Hypothalamus (tissue), 51 donors: ENCODE results near the gene PRRG3.

Experiments used
- DNase-seq, 51 donors: peaks; one replicate each; lab custom pipeline; 2025; lab: John Stamatoyannopoulos, UW

PRRG3 gene

DNA sequence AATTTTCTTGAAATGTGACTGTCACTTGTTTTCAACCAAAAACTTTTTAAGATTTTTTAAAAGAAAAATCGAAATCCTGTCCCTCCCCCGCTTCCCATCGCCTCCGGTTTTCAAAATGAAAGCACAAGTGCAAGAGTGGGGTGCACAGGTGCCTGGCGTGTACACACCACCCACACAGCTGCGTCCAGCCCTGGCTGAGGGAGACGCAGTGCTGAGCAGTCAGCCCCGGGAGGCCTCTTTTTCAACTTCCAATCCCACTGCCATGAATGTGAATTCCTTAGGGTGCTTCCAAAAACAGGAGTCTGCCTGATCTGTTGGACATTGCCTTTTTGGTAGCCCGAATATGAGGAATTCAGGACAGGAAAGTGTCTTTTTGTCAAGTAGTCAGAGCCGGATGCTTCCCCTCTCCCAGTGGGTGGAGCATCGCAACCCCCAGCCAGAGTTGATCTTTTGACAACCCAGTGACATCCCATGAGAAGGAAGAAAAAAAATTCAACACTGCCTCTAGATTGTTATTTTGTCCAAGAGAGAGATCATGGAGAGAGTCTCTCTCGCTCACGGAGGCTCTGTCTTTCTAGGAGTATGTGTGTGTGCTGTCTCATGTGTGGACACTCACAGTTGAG, 8.9 kb downstream of the PRRG3 start:
- DNase-seq: no peak

DNA sequence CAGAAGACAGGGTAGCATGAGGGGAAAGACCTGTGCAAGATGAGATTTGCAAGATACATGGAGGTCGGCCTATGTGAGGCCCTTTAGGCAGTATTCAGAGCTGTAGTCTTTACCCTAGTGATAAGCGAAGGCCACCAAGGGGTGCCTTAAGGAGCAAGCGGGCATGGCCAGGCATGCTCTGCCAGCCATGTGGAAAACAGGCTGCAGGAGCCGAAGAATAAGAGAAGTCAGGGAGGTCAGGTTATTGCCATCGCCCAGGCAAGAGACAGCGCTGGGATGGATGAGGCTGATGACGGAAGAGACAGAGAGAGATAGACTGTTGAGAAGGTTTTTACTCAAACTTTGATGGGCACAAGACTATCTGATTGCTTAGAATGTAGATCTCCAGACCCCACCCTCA, 13.6 kb downstream of the PRRG3 start:
- DNase-seq: no peak

DNA sequence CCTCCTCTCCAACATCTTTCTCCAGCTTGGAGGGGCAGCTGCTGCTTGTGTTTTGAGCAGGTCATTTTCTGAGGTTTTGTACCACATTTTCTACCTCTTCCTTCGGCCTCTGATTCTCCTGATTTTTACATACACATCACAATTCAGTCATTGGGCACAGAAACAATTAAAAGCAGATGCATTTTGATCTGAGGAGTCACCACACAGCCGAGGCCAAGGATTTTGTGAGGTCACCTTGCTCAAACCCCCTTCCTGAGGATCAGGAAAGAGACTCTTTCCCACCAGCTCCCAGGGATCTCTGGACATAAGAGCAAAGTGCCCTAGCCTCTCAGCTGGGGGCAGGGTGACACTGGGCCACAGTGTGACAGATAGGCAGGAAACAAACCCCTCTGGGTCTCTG, 15.2 kb downstream of the PRRG3 start:
- DNase-seq: no peak

DNA sequence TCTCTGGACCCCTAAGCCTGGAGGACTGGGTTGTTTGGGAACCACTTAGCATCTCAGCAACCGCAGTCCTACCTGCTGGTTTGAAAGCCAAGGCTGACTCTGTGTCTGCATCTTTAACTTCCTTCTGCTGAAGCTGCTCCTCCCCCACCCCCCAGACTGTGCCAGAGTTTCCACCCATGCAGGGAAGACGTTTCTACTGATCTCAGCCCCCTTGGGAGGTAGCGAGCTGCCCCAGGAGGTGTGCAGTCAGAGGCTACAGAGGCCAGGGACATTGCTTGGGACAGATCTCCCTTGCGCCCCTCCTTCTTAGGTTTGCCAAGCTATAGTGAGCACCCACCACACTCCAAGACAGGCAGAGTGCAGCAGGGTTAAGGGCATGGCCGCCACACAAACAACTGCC, 15.9 kb downstream of the PRRG3 start:
- DNase-seq: no peak

DNA sequence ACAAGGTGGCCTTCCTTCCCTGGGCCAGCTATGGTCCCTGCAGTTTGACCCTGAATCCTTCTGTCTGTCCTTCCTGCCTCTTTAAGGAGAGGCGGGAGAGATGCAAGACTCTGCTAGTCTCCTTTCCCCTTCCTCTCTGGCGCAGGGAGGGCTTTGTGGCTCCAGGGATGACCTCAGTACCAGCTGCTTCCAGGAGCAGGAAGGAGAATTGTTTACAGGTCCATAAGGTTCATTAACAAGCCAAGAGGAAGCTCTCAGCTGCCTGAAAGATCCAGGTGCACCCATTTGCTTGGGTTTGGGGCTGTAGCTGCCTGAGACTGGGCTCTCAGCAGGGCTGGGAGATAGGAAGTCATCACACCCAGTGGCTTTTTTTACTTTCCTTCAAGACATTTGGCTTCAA, 16.5 kb downstream of the PRRG3 start:
- no peak for DNase-seq

DNA sequence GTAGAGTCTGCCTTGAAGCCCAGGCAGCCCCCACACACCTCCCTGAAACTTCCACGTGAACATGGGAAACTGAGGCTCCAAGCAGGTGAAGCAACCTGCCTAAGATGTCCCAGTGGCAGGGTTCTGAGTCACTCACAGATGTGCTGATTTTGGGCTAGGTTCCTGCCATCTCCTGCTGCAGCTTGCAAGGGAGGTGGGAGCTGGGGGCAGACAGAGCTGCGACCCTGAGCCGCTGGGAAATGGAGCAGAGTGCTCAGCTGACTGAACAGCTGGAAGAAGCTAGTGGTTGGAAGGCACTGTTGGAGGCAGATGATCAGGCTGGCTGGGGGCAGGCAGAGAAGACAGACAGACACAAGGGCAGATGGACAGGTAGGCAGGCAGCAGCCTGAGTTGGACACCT, 17.0 kb downstream of the PRRG3 start:
- no peak for DNase-seq

DNA sequence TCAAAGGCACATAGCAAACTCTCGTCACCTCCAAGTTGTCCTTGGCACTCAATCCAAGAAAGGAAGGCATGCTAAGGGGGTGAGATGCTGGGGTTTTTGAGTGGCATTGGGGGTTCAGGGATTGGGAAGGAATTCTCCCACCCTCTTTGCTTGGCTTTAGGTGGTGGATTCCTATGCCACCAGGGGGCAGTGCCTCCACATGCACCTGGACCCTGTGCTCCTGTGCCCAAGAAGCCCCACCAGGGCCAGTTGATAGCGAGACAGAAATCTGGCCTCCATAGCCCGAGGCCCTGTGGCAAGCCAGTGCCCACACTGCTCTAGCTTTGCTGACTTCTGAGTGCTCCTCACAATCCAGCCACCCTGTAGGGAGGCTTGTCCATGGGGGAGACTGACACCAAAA, 18.6 kb downstream of the PRRG3 start:
- no peak for DNase-seq

DNA sequence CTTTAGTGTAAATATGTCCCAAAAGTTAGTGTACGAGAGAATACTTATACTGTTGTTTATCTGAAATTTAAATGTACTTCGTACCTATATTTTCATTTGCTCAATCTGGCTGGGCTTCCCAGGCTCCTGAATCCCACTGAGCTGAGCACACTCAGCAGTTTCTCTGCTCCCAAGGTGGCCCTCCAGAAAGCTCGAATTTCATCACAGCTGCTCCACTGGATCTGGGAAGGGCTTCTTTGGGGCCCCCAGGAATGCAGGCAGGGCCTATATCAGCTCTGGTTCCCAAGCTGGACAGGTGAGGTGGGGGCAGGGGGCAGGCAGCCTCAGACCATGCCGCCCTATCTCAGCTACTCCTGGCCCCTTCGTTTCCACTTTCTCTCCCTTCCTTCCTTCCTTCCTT, 19.1 kb downstream of the PRRG3 start:
- DNase-seq: no peak

DNA sequence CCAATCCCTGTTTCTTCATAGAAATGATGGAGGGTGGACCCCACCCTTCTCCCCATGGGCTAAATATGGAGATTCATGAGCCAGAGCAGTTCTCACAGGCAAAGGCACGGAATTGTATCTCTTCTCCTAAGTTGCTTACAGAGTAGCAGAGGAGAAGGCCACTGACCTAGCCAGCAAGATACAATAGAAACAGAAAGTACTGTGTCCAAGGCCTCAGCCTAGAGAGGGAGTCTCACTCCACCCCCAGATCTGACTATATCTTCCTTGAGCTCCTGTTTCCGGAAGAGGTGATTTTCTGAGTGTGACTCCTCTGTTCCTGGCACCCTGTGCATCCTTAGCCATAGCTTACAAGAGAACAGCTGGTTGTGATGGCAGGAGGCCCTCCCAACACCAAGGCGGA, 20.5 kb downstream of the PRRG3 start, which contains the start of gene FATE1:
FATE1 (plus strand) TSS at position 284 of the 400 bp plus-strand sequence; CDS start at position 369, 85 bp downstream.
- no peak for DNase-seq

DNA sequence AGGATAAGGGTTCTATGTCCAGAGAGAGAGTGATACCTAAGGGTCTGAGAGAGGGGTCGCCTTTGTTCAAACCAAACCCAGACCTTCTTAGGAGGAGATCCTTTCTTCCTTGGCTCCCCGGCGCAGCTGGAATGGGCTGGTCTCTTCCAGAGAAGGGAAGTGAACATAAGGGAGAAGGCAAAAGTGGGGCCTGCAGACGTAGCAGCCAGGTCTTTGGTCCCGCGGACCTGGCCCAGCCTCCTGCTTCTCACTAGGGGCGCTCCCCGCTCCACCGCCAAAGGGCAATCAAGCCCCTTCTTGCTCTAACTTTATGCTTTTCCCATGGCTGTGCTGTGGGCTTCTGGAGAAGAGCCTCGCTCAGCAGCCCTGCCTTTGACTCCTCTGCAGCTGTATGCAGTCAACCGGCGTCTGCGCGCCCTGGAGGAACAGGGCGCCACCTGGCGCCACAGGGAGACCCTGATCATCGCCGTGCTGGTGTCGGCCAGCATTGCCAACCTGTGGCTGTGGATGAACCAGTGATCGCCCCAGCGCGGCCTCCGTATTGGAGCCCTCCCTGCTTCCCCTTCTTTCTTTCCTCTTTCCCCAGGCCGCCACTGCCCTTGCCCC, 27.1 kb downstream of the PRRG3 start:
- peak in 1 of 51 donors; percentile 3 for DNase-seq

DNA sequence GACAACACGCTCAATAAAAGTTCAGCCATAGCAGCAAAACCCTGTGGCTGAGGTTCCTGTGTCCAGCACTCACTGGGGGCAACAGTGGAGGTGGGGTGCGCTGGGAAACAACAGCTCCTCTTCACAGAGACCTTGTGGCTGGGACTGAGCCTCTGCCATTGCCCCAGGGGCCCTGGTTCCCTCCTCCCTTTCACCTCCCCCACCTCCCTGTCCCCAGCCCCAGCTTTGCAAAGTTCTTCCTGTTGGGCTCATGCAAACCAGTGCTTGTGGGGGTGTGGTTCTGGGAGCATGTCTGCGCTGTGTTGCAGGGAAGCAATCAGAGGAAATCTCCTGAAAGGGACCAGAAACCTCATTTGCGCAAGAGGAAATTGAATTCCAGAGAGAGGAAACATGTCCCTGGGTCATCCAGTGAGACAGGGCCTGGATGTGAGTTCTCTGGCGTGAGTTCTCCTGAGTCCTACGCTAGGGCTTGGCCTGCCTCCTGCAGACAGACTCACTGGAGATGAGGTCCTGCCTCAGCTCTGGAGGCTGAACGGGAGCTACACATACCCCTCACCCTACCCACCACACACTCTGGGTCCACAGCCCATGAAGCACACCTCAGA, 28.0 kb downstream of the PRRG3 start:
- no peak for DNase-seq

DNA sequence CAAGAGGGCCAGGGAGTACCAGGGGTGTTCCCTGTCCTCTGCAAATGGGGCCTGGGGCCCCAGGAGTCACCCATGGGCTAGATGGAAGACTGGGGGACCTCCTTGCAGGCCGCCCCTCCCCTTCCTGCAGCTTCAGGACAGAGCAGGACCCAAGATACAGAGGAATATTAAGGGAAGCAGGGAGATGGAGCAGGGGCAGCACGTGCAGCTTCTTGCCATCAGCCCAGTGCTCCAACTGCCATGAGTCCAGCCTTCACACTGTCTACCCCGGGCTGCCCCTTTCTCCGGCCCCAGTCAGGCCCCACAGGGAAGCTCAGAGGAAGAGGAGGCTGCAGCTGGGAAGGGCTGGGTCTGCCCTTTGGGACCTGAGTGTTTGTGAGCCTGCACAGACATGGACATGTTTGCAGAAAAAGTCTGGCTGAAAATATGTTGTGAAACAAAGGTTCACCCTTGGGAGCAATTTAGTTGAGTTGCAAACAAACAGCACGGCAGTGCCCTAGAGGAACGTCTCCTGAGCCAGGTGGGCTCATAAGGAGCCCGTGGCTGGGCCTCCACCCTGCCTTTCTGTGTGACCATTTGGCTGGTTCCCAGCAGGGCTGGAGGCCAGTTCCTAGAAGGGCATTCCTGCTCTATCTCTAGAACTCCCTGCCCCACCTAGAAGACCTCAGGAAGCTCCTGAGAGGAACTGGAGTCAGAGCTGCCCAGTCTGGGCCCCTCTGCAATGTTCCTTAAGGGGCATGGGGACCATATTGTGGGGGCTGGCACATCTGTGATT, 29.5 kb downstream of the PRRG3 start:
- no peak for DNase-seq

DNA sequence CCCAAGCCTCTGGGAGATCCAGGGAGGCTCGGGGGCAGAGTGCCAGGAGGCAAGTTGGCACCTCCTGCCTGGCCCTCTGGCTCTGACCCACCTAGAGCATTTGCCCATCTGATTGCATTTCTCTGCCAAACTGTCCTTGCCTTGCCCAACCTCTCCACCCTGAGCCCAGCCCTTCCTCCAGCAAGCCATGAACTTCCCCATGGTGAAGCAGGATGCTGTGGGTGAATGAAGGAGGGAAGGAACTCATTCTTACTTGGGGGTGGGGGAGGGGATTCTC, 30.0 kb downstream of the PRRG3 start:
- DNase-seq: no peak

DNA sequence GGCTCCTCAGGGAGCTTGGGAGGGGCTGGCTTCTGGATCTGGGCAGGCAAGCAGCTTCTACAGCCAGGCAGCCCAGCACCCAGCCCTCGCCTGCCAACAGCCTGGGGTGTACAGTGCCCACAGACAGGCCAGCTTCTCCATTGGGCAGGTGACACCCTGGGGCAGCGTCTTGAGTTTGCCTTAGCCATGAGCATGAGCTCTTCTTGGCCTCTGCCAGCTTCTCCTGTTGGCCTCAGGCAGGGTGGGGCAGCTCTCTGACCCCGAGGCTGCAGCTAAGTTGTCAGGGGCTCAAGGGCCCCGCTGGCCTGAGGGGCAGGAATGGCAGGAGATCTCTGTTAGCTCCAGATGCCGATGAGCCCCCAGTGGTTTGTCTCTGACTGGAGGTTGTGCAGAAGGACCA, 31.5 kb downstream of the PRRG3 start:
- DNase-seq: no peak

DNA sequence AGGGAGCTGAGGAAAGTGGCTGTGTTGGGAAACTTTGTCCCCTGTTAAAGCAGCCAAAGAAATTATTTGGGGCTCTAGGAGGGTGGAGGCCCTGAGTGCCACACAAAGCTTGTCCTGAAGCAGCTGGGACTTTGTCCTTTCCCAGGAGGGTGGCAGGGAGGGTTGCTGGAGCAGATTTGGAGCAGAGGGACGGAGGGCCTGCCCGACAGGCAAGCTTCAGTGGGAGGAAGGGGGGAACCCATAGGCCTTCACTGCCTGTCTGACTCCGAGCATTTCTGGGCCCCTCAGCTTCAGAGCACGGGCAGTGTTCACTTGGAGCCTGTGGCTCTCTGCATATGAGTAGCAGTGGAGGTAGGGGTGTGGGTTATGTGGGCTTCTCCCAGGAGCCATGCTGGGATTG, 32.1 kb downstream of the PRRG3 start:
- no peak for DNase-seq

DNA sequence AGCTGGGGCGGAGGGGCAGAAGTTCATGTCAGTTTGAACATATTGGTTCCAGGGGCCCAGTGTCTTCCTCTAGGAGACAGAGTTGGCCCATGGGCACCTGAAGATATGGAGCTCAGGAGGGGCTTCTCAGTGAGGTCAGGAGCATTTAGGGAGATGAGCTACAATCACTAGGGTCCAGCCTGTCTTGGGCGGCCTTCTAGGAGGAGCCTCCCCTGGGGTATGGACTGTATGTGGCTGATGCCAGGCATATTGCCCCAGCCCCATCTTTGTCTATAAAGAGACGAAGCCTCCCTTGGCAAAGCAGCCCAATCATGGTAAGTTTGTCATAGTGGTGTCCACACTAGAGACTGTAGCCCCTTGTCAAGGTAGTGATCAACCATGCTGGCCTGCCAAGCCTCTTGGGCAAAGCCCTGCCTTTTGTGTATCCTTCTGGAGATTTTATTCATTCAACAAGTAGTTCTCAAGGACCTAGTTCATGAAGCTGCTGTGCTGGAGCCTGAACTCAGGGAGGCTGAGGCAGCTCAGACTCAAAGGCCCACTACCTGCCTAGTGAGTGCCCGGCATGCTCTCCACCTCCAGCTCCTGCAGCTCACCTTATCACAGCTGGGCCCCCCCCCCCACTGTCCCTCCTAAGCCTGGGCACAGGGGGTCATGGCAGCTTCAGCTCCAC, 33.9 kb downstream of the PRRG3 start:
- no peak for DNase-seq

DNA sequence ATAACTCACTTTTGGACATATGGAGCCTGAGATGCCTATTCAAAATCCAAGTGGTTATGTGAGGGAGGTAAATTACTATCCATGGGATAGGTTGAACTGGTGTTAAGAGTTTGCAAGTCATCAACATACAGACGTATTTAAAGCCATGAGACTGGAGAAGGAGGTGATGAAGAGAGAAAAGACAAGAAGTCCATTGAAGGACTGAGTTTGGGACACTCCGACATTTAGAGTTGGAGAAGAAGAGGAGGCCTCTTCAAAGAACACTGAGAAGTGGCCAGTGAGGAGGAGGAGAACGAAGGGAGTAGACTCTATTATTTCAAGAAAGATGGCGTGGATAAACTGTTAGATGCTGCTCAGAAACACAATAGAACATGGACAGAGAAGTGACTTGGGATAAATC, 39.2 kb downstream of the PRRG3 start, which contains the start of gene CNGA2:
CNGA2 (plus strand) TSS at position 301 of the 400 bp plus-strand sequence. CDS start 3,738 bp downstream, outside the sequence.
- no peak for DNase-seq

DNA sequence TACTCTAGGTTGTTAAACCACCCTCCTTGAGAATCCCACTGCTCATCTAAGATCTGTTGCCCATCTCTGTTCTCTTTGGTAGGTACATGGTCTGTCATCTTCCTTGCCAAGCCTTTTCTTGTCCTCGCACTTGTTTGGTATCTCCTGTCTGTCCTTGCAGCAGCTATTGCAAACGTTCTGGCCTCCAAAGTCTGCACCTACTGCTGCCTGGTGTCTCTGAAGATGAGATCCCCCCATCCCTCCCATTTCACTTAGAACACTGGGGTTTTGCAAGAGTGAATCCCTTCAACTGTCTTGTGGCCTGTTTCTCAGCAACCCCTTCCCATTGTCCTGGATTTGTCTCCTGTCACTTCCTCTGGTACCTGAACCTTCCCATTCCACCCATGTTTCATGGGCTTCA, 40.0 kb downstream of the PRRG3 start:
- no peak for DNase-seq

DNA sequence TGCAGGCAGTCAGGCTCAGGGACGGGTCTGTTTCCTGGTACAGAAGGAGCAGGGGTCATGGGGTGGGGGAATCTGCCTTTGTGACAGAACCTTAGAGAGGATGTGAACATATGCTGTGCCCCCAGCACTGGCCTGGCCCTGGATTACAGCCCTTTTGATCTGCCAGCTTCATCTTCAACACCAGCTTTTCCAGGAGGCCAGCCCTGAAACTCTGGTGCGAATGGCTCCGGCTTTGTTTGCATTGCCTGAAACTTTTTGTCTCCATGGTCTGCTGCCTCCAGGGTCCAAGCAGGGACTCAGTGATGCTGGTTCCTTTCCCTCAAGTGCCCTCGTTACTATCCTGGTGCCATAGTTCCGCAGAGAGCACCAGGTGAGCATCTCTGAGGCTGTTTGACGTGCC, 41.4 kb downstream of the PRRG3 start:
- DNase-seq: peak in 1 of 51 donors; percentile 0

DNA sequence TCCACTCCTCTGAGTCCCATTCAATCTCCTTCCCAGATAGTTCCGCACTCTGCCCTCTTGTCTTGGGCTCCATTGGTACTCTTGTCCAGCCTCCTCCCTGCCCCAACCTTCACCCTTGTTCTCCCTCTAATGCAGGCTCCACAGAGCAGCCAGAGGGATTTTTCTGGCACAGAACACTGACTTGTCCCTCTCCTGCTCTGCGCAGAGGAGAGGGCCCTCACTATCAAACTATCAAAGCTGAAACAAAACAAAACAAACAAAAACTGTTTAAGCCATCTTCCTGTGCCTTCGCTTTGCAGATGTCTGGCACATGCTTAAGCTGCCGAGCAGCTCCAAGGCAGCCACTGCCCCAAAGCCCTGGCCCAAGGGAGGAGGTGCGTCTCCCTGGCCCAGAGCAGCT, 42.2 kb downstream of the PRRG3 start:
- no peak for DNase-seq

DNA sequence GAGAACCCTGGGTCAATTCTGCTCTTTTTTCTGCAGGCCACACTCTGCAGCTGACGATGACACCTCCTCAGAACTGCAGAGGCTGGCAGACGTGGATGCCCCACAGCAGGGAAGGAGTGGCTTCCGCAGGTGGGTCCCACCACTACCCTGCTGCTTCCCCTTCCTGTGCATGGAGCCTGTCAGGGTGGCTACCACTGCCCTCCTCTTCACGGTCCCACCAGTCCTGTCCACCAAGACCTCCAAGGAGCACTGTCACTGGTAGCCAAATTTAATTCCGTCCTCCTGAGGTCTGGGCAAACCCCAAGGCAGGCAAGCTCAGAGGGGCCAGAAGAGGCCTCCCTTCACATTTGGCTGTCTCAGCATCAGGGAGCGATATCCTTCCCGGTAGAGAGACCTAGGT, 43.5 kb downstream of the PRRG3 start:
- no peak for DNase-seq
